Measurements from ENCODE around the gene SPDYE8. TPM values are rescaled to one million over a fixed set of nuclear protein-coding genes. Genes with fewer than 3 reads are reported as not detected.
"Not testable (repeated sequence)": the region's sequence is repeated elsewhere in the genome, so short reads cannot be mapped to it uniquely, and the experiment has no call there.

The SPDYE8 gene, protein sequence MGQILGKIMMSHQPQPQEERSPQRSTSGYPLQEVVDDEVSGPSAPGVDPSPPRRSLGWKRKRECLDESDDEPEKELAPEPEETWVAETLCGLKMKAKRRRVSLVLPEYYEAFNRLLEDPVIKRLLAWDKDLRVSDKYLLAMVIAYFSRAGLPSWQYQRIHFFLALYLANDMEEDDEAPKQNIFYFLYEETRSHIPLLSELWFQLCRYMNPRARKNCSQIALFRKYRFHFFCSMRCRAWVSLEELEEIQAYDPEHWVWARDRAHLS
- total RNA-seq (not detected in 2 replicates), polyA plus RNA-seq (not detected in 2 replicates), polyA minus RNA-seq (not detected in 2 replicates)
- total RNA-seq (2013): not detected

DNA sequence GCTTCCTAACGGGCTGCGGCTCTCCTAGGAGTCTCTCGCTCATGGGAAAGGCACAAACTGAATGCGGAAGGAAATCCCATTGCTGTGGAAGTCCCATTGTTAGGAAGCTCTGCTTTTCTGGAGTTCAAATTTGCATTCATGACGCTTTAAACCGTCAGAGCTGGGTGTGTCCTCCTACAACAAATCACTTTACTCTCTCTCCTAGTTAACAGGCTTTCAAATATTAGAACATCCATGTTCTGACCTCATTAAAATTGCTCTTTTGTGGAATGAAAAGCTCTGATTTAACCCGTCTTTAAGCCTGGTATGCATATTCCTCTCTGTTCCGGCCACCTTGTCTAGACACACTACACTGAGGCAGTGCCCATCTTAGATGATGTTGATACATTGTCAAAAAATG is at the start of gene SPDYE8:
Gene SPDYE8, minus strand, starts transcription at position 101 of the 400 bp plus-strand sequence. CDS start 1,800 bp downstream, outside the sequence.
- H4K20me1 ChIP-seq (ENCODE audit: control insufficient read depth, insufficient read depth, low read length, poor library complexity, severe bottlenecking); H3K27me3 ChIP-seq (replicated peaks in 1 of 4; ENCODE audit: control extremely low read depth in 1 of 4, control insufficient read depth in 3 of 4, insufficient read depth in 4 of 4, low read length in 3 of 4); ATAC-seq (ENCODE audit: low read depth); intact Hi-C loops (cut with micrococcal nuclease); H3K4me2 ChIP-seq (replicated peaks; ENCODE audit: low read depth, low read length, poor library complexity, severe bottlenecking); H3K4me3 Mint-ChIP-seq; POLR2A ChIA-PET; CTCF ChIA-PET; H3K4me1 Mint-ChIP-seq; H3K79me2 ChIP-seq (ENCODE audit: control insufficient read depth, insufficient read depth, low read length); H3K9ac ChIP-seq (ENCODE audit: low read length); H2AFZ ChIP-seq (ENCODE audit: insufficient read depth, low read depth, low read length, poor library complexity, severe bottlenecking); H3K27me3 Mint-ChIP-seq; H3K27ac ChIP-seq (ENCODE audit: low read length in 2 of 2); H3K9me3 Mint-ChIP-seq (ENCODE audit: insufficient read depth); H3K27ac Mint-ChIP-seq; H3K36me3 ChIP-seq (replicated peaks in 1 of 2; ENCODE audit: control extremely low read depth in 1 of 2, control insufficient read depth in 1 of 2, extremely low read depth in 1 of 2, insufficient read depth in 2 of 2, low read length in 1 of 2); H3K4me1 ChIP-seq (ENCODE audit: control insufficient read depth in 2 of 2, insufficient read depth in 2 of 2, low read length in 2 of 2); H3K4me3 ChIP-seq (ENCODE audit: control extremely low read depth in 1 of 5, extremely low read depth in 1 of 5, insufficient read depth in 1 of 5, low read depth in 2 of 5, low read length in 4 of 5); H3K9me3 ChIP-seq (ENCODE audit: control extremely low read depth in 1 of 3, control insufficient read depth in 2 of 3, insufficient read depth in 1 of 3, low read length in 2 of 3); DNase-seq: not testable (repeated sequence)
- no CpG with 5 or more reads among the region's 8 CpGs for WGBS (ENCODE audit: insufficient coverage)

DNA sequence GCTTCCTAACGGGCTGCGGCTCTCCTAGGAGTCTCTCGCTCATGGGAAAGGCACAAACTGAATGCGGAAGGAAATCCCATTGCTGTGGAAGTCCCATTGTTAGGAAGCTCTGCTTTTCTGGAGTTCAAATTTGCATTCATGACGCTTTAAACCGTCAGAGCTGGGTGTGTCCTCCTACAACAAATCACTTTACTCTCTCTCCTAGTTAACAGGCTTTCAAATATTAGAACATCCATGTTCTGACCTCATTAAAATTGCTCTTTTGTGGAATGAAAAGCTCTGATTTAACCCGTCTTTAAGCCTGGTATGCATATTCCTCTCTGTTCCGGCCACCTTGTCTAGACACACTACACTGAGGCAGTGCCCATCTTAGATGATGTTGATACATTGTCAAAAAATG is 28.2 kb upstream of the SPDYE8 start, which contains the start of gene SPDYE11:
Gene SPDYE11, minus strand, starts transcription at position 101 of the 400 bp plus-strand sequence. CDS start 1,800 bp downstream, outside the sequence.
- CTCF ChIA-PET; H3K4me1 ChIP-seq (ENCODE audit: control insufficient read depth in 2 of 2, insufficient read depth in 2 of 2, low read length in 2 of 2); DNase-seq: not testable (repeated sequence)

GRCh38 chr7:73006491-73006890 is 23.1 kb downstream of the SPDYE8 start:
- intact Hi-C loops (cut with micrococcal nuclease); H3K9ac ChIP-seq (ENCODE audit: low read length); POLR2A ChIA-PET; H3K9me3 ChIP-seq (ENCODE audit: control extremely low read depth in 1 of 3, control insufficient read depth in 2 of 3, insufficient read depth in 1 of 3, low read length in 2 of 3); ATAC-seq (ENCODE audit: low read depth); H3K27me3 ChIP-seq (replicated peaks in 1 of 4; ENCODE audit: control extremely low read depth in 1 of 4, control insufficient read depth in 3 of 4, insufficient read depth in 4 of 4, low read length in 3 of 4); H3K36me3 ChIP-seq (replicated peaks in 1 of 2; ENCODE audit: control extremely low read depth in 1 of 2, control insufficient read depth in 1 of 2, extremely low read depth in 1 of 2, insufficient read depth in 2 of 2, low read length in 1 of 2); CTCF ChIA-PET; H3K27ac Mint-ChIP-seq; H4K20me1 ChIP-seq (ENCODE audit: control insufficient read depth, insufficient read depth, low read length, poor library complexity, severe bottlenecking); H3K9me3 Mint-ChIP-seq (ENCODE audit: insufficient read depth); H3K4me1 Mint-ChIP-seq; H3K4me2 ChIP-seq (replicated peaks; ENCODE audit: low read depth, low read length, poor library complexity, severe bottlenecking); H3K27ac ChIP-seq (ENCODE audit: low read length in 2 of 2); H3K4me3 Mint-ChIP-seq; H3K4me1 ChIP-seq (ENCODE audit: control insufficient read depth in 2 of 2, insufficient read depth in 2 of 2, low read length in 2 of 2); H3K27me3 Mint-ChIP-seq; H2AFZ ChIP-seq (ENCODE audit: insufficient read depth, low read depth, low read length, poor library complexity, severe bottlenecking); H3K79me2 ChIP-seq (ENCODE audit: control insufficient read depth, insufficient read depth, low read length): not testable (repeated sequence)
- H3K4me3 ChIP-seq (ENCODE audit: control extremely low read depth in 1 of 5, extremely low read depth in 1 of 5, insufficient read depth in 1 of 5, low read depth in 2 of 5, low read length in 4 of 5): peak overlapping the region in 1 of 5 experiments; percentile 38
- 12% methylated on average over 6 of the region's 10 CpGs for WGBS (ENCODE audit: insufficient coverage)
- DNase-seq: peak; percentile 3

More for the DNA sequence above, 28.2 kb upstream of the SPDYE8 start, which contains the start of gene SPDYE11:
- intact Hi-C loops (cut with micrococcal nuclease); H3K4me1 Mint-ChIP-seq; H3K9me3 Mint-ChIP-seq (ENCODE audit: insufficient read depth); H3K4me3 ChIP-seq (ENCODE audit: control extremely low read depth in 1 of 5, extremely low read depth in 1 of 5, insufficient read depth in 1 of 5, low read depth in 2 of 5, low read length in 4 of 5); H3K4me2 ChIP-seq (replicated peaks; ENCODE audit: low read depth, low read length, poor library complexity, severe bottlenecking); H4K20me1 ChIP-seq (ENCODE audit: control insufficient read depth, insufficient read depth, low read length, poor library complexity, severe bottlenecking); POLR2A ChIA-PET; ATAC-seq (ENCODE audit: low read depth); H3K27ac Mint-ChIP-seq; H3K27me3 Mint-ChIP-seq; H3K9me3 ChIP-seq (ENCODE audit: control extremely low read depth in 1 of 3, control insufficient read depth in 2 of 3, insufficient read depth in 1 of 3, low read length in 2 of 3); H3K27ac ChIP-seq (ENCODE audit: low read length in 2 of 2); H3K4me3 Mint-ChIP-seq; H3K36me3 ChIP-seq (replicated peaks in 1 of 2; ENCODE audit: control extremely low read depth in 1 of 2, control insufficient read depth in 1 of 2, extremely low read depth in 1 of 2, insufficient read depth in 2 of 2, low read length in 1 of 2); H3K27me3 ChIP-seq (replicated peaks in 1 of 4; ENCODE audit: control extremely low read depth in 1 of 4, control insufficient read depth in 3 of 4, insufficient read depth in 4 of 4, low read length in 3 of 4); H2AFZ ChIP-seq (ENCODE audit: insufficient read depth, low read depth, low read length, poor library complexity, severe bottlenecking); H3K9ac ChIP-seq (ENCODE audit: low read length); H3K79me2 ChIP-seq (ENCODE audit: control insufficient read depth, insufficient read depth, low read length): not testable (repeated sequence)
- WGBS (ENCODE audit: insufficient coverage): no CpG with 5 or more reads among the region's 8 CpGs
